Measurements from ENCODE around the gene CCDC127. TPM values are rescaled to one million over a fixed set of nuclear protein-coding genes. Genes with fewer than 3 reads are reported as not detected.

Gene CCDC127
- total RNA-seq, 1 donor from 2014 or later, result 11.9 TPM

- no peak for DNase-seq (ENCODE audit: low read depth, low spot score)
- Mint-ChIP-seq H3K4me1 (no peaks in the 10 kb centered on the region), H3K27ac (ENCODE audit: unreplicated experiment) (no peak overlapping the region), H3K36me3 (ENCODE audit: low read depth) (peaks cover 12% of the 10 kb centered on the region), H3K4me3 (no peak overlapping the region), H3K27me3 (ENCODE audit: low read depth) (no peaks in the 10 kb centered on the region), H3K9me3 (no peaks in the 10 kb centered on the region)
- no peak for TF ChIP-seq CTCF (conservative IDR thresholded peaks at IDR 0.05)
Observed at GRCh38 chr5:160173-160510, 57.8 kb downstream of the CCDC127 start.

GRCh38 chr5:159448-160172 lies 58.3 kb downstream of the CCDC127 start:
- no peak for DNase-seq (ENCODE audit: low read depth, low spot score)
- Mint-ChIP-seq H3K27ac (ENCODE audit: unreplicated experiment) (peak overlapping the region; percentile 67), H3K4me3 (no peak overlapping the region), H3K27me3 (ENCODE audit: low read depth) (no peaks in the 10 kb centered on the region), H3K9me3 (no peaks in the 10 kb centered on the region), H3K36me3 (ENCODE audit: low read depth) (peaks cover 10% of the 10 kb centered on the region), H3K4me1 (peaks cover 1% of the 10 kb centered on the region)
- TF ChIP-seq CTCF (conservative IDR thresholded peaks at IDR 0.05), result no peak

- H3K27me3 Mint-ChIP-seq (ENCODE audit: low read depth), result no peaks in the 10 kb centered on the region
- no peak overlapping the region for H3K4me3 Mint-ChIP-seq
- peak overlapping the region; percentile 37 for H3K27ac Mint-ChIP-seq (ENCODE audit: unreplicated experiment)
- H3K36me3 Mint-ChIP-seq (ENCODE audit: low read depth), result peaks cover 3% of the 10 kb centered on the region
- DNase-seq (ENCODE audit: low read depth, low spot score), result no peak
- TF ChIP-seq CTCF (conservative IDR thresholded peaks at IDR 0.05), result no peak
- H3K4me1 Mint-ChIP-seq, result peaks cover 6% of the 10 kb centered on the region
- no peaks in the 10 kb centered on the region for H3K9me3 Mint-ChIP-seq
Observed at GRCh38 chr5:158807-159447, 59.0 kb downstream of the CCDC127 start.

- Mint-ChIP-seq H3K36me3 (ENCODE audit: low read depth) (no peaks in the 10 kb centered on the region), H3K4me1 (peaks cover 6% of the 10 kb centered on the region), H3K27me3 (ENCODE audit: low read depth) (no peaks in the 10 kb centered on the region), H3K4me3 (no peak overlapping the region), H3K27ac (ENCODE audit: unreplicated experiment) (no peak overlapping the region), H3K9me3 (no peaks in the 10 kb centered on the region)
- TF ChIP-seq CTCF (conservative IDR thresholded peaks at IDR 0.05), result no peak
- DNase-seq (ENCODE audit: low read depth, low spot score), result no peak
Observed at GRCh38 chr5:157801-158200, 60.2 kb downstream of the CCDC127 start.

- H3K4me3 Mint-ChIP-seq, result no peak overlapping the region
- no peaks in the 10 kb centered on the region for H3K36me3 Mint-ChIP-seq (ENCODE audit: low read depth)
- peaks cover 6% of the 10 kb centered on the region for H3K4me1 Mint-ChIP-seq
- no peaks in the 10 kb centered on the region for H3K27me3 Mint-ChIP-seq (ENCODE audit: low read depth)
- no peak for DNase-seq (ENCODE audit: low read depth, low spot score)
- no peaks in the 10 kb centered on the region for H3K9me3 Mint-ChIP-seq
- no peak overlapping the region for H3K27ac Mint-ChIP-seq (ENCODE audit: unreplicated experiment)
- TF ChIP-seq CTCF (conservative IDR thresholded peaks at IDR 0.05), result no peak
Observed at GRCh38 chr5:157126-157715, 60.7 kb downstream of the CCDC127 start.

Data from neural crest cell (in vitro differentiated cells).